HepG2 (cell line): ENCODE data around the gene COL27A1. TPM values are rescaled to one million over a fixed set of nuclear protein-coding genes. Genes with fewer than 3 reads are reported as not detected.
A peak's percentile ranks its signal among the peaks of the same experiment; 100 is the strongest.

Experiments used
- ATAC-seq: fragments of 200-7000 bp; cut with Tn5 transposase; 3 replicates; pipeline ENCODE4 v1.9.1; 2020; ENCODE audit warnings: mild to moderate bottlenecking, moderate library complexity
- BruUV-seq: library from RNA; stranded (reverse); fragments of 400-500 nt; replicated peaks from 2 replicates; lab custom pipeline; 2021; lab: Mats Ljungman, UMichigan
- CTCF ChIA-PET: fragments of 300-600 bp; formaldehyde crosslinking; extraction: SDS; loops from one replicate; lab custom pipeline; 2021; ENCODE audit warnings: low total read pairs, inconsistent platforms, low intra/inter-chr PET ratio; lab: Yijun Ruan, JAX
- POLR2A ChIA-PET: fragments of 350-600 bp; sonication (Branson Sonifier 250); formaldehyde crosslinking; loops from one replicate; lab custom pipeline; 2020; ENCODE audit warnings: antibody characterized with exemption, inconsistent platforms; lab: Yijun Ruan, JAX
- DNase-seq: peaks from one replicate; pipeline ENCODE4 v3.0.0-alpha.2; 2015; ENCODE audit warnings: low spot score
- FAIRE-seq: peaks from 3 replicates; lab custom pipeline; 2011; peaks lifted over from hg19 to GRCh38; lab: Jason Lieb, UNC
- H2AFZ ChIP-seq: one replicate; pipeline ENCODE4 v1.6.1; 2011; ENCODE audit warnings: low read length, inconsistent platforms
- H3K27ac ChIP-seq: fragments of 300-600 bp; 3 replicates; pipeline ENCODE4 v1.8.0; 2011; ENCODE audit warnings: mixed run types, mild to moderate bottlenecking, mixed read lengths, low read length, inconsistent platforms; ENCODE audit not compliant: insufficient read depth; ENCODE audit errors: extremely low read length
- H3K27me3 ChIP-seq, 2 experiments: fragments of 200-600 bp in 1 of 2; 2 replicates in 1 of 2; 3 replicates in 1 of 2; pipeline versions ENCODE4 v1.6.0 to v1.8.0; 2011; ENCODE audit warnings: low read length in 2 of 2, mild to moderate bottlenecking in 2 of 2, moderate library complexity in 2 of 2, inconsistent platforms in 1 of 2; ENCODE audit not compliant: insufficient read depth in 2 of 2, control insufficient read depth in 1 of 2
- H3K36me3 ChIP-seq, 2 experiments: fragments of 200-600 bp in 1 of 2; replicated peaks in 1 of 2; 2 replicates in 1 of 2; 3 replicates in 1 of 2; pipeline versions ENCODE4 v1.5.1 to v1.8.0; 2011; ENCODE audit warnings: low read length in 2 of 2, inconsistent platforms in 1 of 2; ENCODE audit not compliant: insufficient read depth in 2 of 2, control insufficient read depth in 1 of 2
- H3K4me1 ChIP-seq: 2 replicates; pipeline ENCODE4 v1.5.1; 2012; ENCODE audit warnings: low read length, inconsistent platforms; ENCODE audit not compliant: insufficient read depth
- H3K4me2 ChIP-seq: 2 replicates; pipeline ENCODE4 v1.6.0; 2011; ENCODE audit warnings: low read depth, low read length, inconsistent platforms
- H3K4me3 ChIP-seq, 3 experiments: fragments of 200-600 bp in 1 of 3; sonication (generic), shearing (Covaris generic) in 1 of 3; replicated peaks in 1 of 3; 2 replicates each; pipeline ENCODE4 v1.5.1; 2011 to 2016; ENCODE audit warnings: low read length in 3 of 3, inconsistent platforms in 2 of 3, low read depth in 2 of 3, mild to moderate bottlenecking in 2 of 3, control low read depth in 1 of 3, mixed read lengths in 1 of 3; ENCODE audit not compliant: insufficient read depth in 1 of 3
- H3K79me2 ChIP-seq: one replicate; pipeline ENCODE4 v1.6.1; 2011; ENCODE audit warnings: low read length, inconsistent platforms; ENCODE audit not compliant: insufficient read depth
- H3K9ac ChIP-seq: 2 replicates; pipeline ENCODE4 v1.6.0; 2011; ENCODE audit warnings: mild to moderate bottlenecking, low read depth, low read length, inconsistent platforms; ENCODE audit not compliant: insufficient read depth
- H3K9me3 ChIP-seq: 2 replicates; pipeline ENCODE4 v1.5.1; 2012; ENCODE audit warnings: mild to moderate bottlenecking, low read length
- H4K20me1 ChIP-seq: 2 replicates; pipeline ENCODE4 v1.6.0; 2011; ENCODE audit warnings: inconsistent platforms, mild to moderate bottlenecking, low read length, moderate library complexity; ENCODE audit not compliant: insufficient read depth
- CENPX ChIP-seq: sonication (generic); formaldehyde crosslinking; IDR thresholded peaks from 2 replicates; pipeline ENCODE4 v1.9.0; 2021; ENCODE audit warnings: mild to moderate bottlenecking, missing genetic modification reagents, moderate library complexity
- DPF2 ChIP-seq: sonication (generic); formaldehyde crosslinking; IDR thresholded peaks from 2 replicates; pipeline ENCODE4 v1.4.0; 2020; ENCODE audit warnings: mild to moderate bottlenecking, low read depth, missing genetic modification reagents, borderline replicate concordance
- MED8 ChIP-seq: sonication (generic); formaldehyde crosslinking; IDR thresholded peaks from 2 replicates; pipeline ENCODE4 v1.8.1; 2023; ENCODE audit warnings: mild to moderate bottlenecking, missing genetic modification reagents; ENCODE audit not compliant: insufficient replicate concordance
- MEIS1 ChIP-seq: sonication (generic); formaldehyde crosslinking; IDR thresholded peaks from 2 replicates; pipeline ENCODE4 v1.9.0; 2021; ENCODE audit warnings: mild to moderate bottlenecking, missing genetic modification reagents, moderate library complexity, borderline replicate concordance
- MLLT10 ChIP-seq: sonication (generic); formaldehyde crosslinking; IDR thresholded peaks from 2 replicates; pipeline ENCODE4 v1.4.0; 2020; ENCODE audit warnings: missing genetic modification reagents
- RFX3 ChIP-seq: IDR thresholded peaks from 2 replicates; pipeline ENCODE4 v1.6.1; 2016; ENCODE audit warnings: missing biosample characterization, missing genetic modification reagents
- ZNF10 ChIP-seq: sonication (generic); formaldehyde crosslinking; IDR thresholded peaks from 2 replicates; pipeline ENCODE4 v1.4.0; 2020; ENCODE audit warnings: mild to moderate bottlenecking, low read depth, missing genetic modification reagents, borderline replicate concordance
- ZNF432 ChIP-seq: sonication (generic); formaldehyde crosslinking; IDR thresholded peaks from 2 replicates; pipeline ENCODE4 v1.5.0; 2020; ENCODE audit warnings: missing genetic modification reagents, mild to moderate bottlenecking, borderline replicate concordance
- ZNF687 ChIP-seq: sonication (generic); formaldehyde crosslinking; IDR thresholded peaks from 2 replicates; pipeline ENCODE4 v1.5.1; 2020; ENCODE audit warnings: mild to moderate bottlenecking, missing genetic modification reagents, moderate library complexity
- WGBS: methylation state at CpG from one replicate; pipeline ENCODE4 v1.1.6; 2017; ENCODE audit warnings: low lambda C conversion rate; 5-methylcytosine and 5-hydroxymethylcytosine counted together
- in situ Hi-C: cut with HindIII; loops from 2 replicates; pipeline ENCODE4 v1.10.0; 2017; ENCODE audit warnings: low pct_unique_long_range_greater_than_20kb; ENCODE audit not compliant: extremely low pct_ligation_motif_present
- intact Hi-C: fragments of 100-400 bp; cut with micrococcal nuclease; formaldehyde crosslinking; loops from one replicate; pipeline ENCODE4 v1.10.0; 2022; ENCODE audit not compliant: unreplicated experiment
- polyA plus RNA-seq, 8 experiments: library from polyadenylated mRNA; depleted of rRNA in 3 of 8; stranded (reverse) in 7 of 8; unstranded in 1 of 8; fragments of >200 nt; fragmentation: Illumina TruSeq in 4 of 8; extraction: Trizol in 4 of 8; gene quantifications; 2 replicates each; pipeline versions ENCODE4 v1.2.1 to v1.2.3, GENCODE V29; 2011 to 2016; ENCODE audit warnings: low read depth in 4 of 8, missing spikeins in 1 of 8, mixed read lengths in 1 of 8; ENCODE audit not compliant: insufficient read depth in 1 of 8
- total RNA-seq, 5 experiments: library from RNA; depleted of rRNA; stranded (reverse); fragments of >200 nt; fragmentation: Illumina TruSeq; extraction: Trizol; gene quantifications; 2 replicates each; pipeline ENCODE4 v1.2.3, GENCODE V29; 2016; ENCODE audit warnings: low read depth in 1 of 5
- TF ChIP-seq, protein P1 (sequence below): sonication (generic); formaldehyde crosslinking; IDR thresholded peaks from 2 replicates; pipeline ENCODE4 v1.4.0; 2020; ENCODE audit warnings: low read depth, mild to moderate bottlenecking, missing genetic modification reagents
- TF ChIP-seq, protein P2 (sequence below): sonication (generic); formaldehyde crosslinking; IDR thresholded peaks from 2 replicates; pipeline ENCODE4 v1.4.0; 2020; ENCODE audit warnings: missing genetic modification reagents

The COL27A1 gene
- total and polyA plus RNA-seq, 2 of the 13 experiments (the other 11 are each of a cell fraction or from before 2014, with no cell fraction given): 71.3 to 89.1 TPM

GRCh38 chr9:114271556-114272510, 116.5 kb downstream of the COL27A1 start (continued):
- peak; percentile 29; the same call in 1 of the 2 replicates for TF ChIP-seq ZNF687 (CRISPR knock-in tag)
- TF ChIP-seq, protein P1, sequence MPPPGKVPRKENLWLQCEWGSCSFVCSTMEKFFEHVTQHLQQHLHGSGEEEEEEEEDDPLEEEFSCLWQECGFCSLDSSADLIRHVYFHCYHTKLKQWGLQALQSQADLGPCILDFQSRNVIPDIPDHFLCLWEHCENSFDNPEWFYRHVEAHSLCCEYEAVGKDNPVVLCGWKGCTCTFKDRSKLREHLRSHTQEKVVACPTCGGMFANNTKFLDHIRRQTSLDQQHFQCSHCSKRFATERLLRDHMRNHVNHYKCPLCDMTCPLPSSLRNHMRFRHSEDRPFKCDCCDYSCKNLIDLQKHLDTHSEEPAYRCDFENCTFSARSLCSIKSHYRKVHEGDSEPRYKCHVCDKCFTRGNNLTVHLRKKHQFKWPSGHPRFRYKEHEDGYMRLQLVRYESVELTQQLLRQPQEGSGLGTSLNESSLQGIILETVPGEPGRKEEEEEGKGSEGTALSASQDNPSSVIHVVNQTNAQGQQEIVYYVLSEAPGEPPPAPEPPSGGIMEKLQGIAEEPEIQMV: no peak

- in situ Hi-C loops (no loop called here), intact Hi-C loops (no loop called here)
- WGBS: 95% methylated on average over 11 of the region's 12 CpGs
- no peaks in the 10 kb centered on the region for H4K20me1 ChIP-seq
- H3K9ac ChIP-seq: no peak overlapping the region
- no peaks in the 10 kb centered on the region for H3K9me3 ChIP-seq
- BruUV-seq: no TSS peak
- FAIRE-seq (no peak), ATAC-seq (no peak), DNase-seq (no peak)
- no peaks in the 10 kb centered on the region for H3K27me3 ChIP-seq
- ChIA-PET POLR2A (no interaction called here), CTCF (interaction anchor here (0.8 kb wide), 1 partner anchor 191 kb away, joined by 3 read pairs; no protein-coding TSS in a partner anchor)
- no peak overlapping the region for H3K27ac ChIP-seq
- no peak overlapping the region for H3K4me3 ChIP-seq
- H2AFZ ChIP-seq: no peak overlapping the region
- peaks cover 30% of the 10 kb centered on the region for H3K4me1 ChIP-seq
- peaks cover 29 to 83% of the 10 kb centered on the region in 2 experiments for H3K36me3 ChIP-seq
- H3K79me2 ChIP-seq: no peaks in the 10 kb centered on the region
- no peak overlapping the region for H3K4me2 ChIP-seq
- no peak for TF ChIP-seq ZNF10 (CRISPR knock-in tag)
- no peak for TF ChIP-seq MED8
- TF ChIP-seq DPF2: no peak
- TF ChIP-seq MEIS1 (CRISPR knock-in tag): no peak
- TF ChIP-seq CENPX (CRISPR knock-in tag): no peak
- TF ChIP-seq ZNF432 (CRISPR knock-in tag): no peak
- TF ChIP-seq MLLT10: no peak
- TF ChIP-seq, protein P2, sequence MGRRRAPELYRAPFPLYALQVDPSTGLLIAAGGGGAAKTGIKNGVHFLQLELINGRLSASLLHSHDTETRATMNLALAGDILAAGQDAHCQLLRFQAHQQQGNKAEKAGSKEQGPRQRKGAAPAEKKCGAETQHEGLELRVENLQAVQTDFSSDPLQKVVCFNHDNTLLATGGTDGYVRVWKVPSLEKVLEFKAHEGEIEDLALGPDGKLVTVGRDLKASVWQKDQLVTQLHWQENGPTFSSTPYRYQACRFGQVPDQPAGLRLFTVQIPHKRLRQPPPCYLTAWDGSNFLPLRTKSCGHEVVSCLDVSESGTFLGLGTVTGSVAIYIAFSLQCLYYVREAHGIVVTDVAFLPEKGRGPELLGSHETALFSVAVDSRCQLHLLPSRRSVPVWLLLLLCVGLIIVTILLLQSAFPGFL (CRISPR knock-in tag): no peak
- TF ChIP-seq RFX3: no peak
Observed at GRCh38 chr9:114272739-114273431, 117.5 kb downstream of the COL27A1 start.
